ENCODE data around the gene CHRFAM7A. TPM values are rescaled to one million over a fixed set of nuclear protein-coding genes. Genes with fewer than 3 reads are reported as not detected.
"Not testable (repeated sequence)": the region's sequence is repeated elsewhere in the genome, so short reads cannot be mapped to it uniquely, and the experiment has no call there.

The CHRFAM7A gene
- total RNA-seq, 3 donors from 2014 or later (not counting 1 experiment from before 2014, with no cell fraction given) = 11.7 to 32.5 (median 18.3) TPM

- H3K36me3 Mint-ChIP-seq; H3K27ac ChIP-seq (ENCODE audit: low read length); H3K36me3 ChIP-seq (ENCODE audit: control insufficient read depth, insufficient read depth, low read length); H3K4me1 ChIP-seq (ENCODE audit: control insufficient read depth, insufficient read depth, low read length); H3K9me3 Mint-ChIP-seq; intact Hi-C loops (cut with micrococcal nuclease); H3K9me3 ChIP-seq (ENCODE audit: control insufficient read depth, insufficient read depth, low read length); H3K4me3 ChIP-seq (ENCODE audit: low read length); H3K27ac Mint-ChIP-seq; H3K27me3 Mint-ChIP-seq (ENCODE audit: low read depth in 2 of 2); DNase-seq; H3K27me3 ChIP-seq (ENCODE audit: control insufficient read depth, insufficient read depth, low read length); H3K4me1 Mint-ChIP-seq; H3K4me3 Mint-ChIP-seq: not testable (repeated sequence)
- peak in 1 of 3 donors; percentile 24 for ATAC-seq
- 76% methylated on average over 11 of the region's 13 CpGs for WGBS (ENCODE audit: insufficient coverage)
These were observed 67.2 kb downstream of the CHRFAM7A start for GRCh38 chr15:30326145-30326544.

GRCh38 chr15:30321063-30321462, 72.3 kb downstream of the CHRFAM7A start:
- H3K36me3 ChIP-seq (ENCODE audit: control insufficient read depth, insufficient read depth, low read length); intact Hi-C loops (cut with micrococcal nuclease); H3K9me3 ChIP-seq (ENCODE audit: control insufficient read depth, insufficient read depth, low read length); H3K4me1 ChIP-seq (ENCODE audit: control insufficient read depth, insufficient read depth, low read length); H3K36me3 Mint-ChIP-seq; H3K4me3 Mint-ChIP-seq; H3K9me3 Mint-ChIP-seq; H3K27ac Mint-ChIP-seq; DNase-seq; H3K27ac ChIP-seq (ENCODE audit: low read length); H3K27me3 Mint-ChIP-seq (ENCODE audit: low read depth in 2 of 2); H3K4me1 Mint-ChIP-seq; ATAC-seq; H3K4me3 ChIP-seq (ENCODE audit: low read length); H3K27me3 ChIP-seq (ENCODE audit: control insufficient read depth, insufficient read depth, low read length): not testable (repeated sequence)
- WGBS (ENCODE audit: insufficient coverage) = no CpG with 5 or more reads among the region's 5 CpGs

- H3K9me3 Mint-ChIP-seq; H3K27me3 Mint-ChIP-seq (ENCODE audit: low read depth in 2 of 2); H3K36me3 Mint-ChIP-seq; H3K9me3 ChIP-seq (ENCODE audit: control insufficient read depth, insufficient read depth, low read length); intact Hi-C loops (cut with micrococcal nuclease); H3K4me1 ChIP-seq (ENCODE audit: control insufficient read depth, insufficient read depth, low read length); H3K27ac Mint-ChIP-seq; H3K4me3 Mint-ChIP-seq; DNase-seq; ATAC-seq; H3K36me3 ChIP-seq (ENCODE audit: control insufficient read depth, insufficient read depth, low read length); H3K27ac ChIP-seq (ENCODE audit: low read length); H3K27me3 ChIP-seq (ENCODE audit: control insufficient read depth, insufficient read depth, low read length); H3K4me1 Mint-ChIP-seq; H3K4me3 ChIP-seq (ENCODE audit: low read length): not testable (repeated sequence)
- no CpG with 5 or more reads among the region's 3 CpGs for WGBS (ENCODE audit: insufficient coverage)
These were observed 77.6 kb downstream of the CHRFAM7A start for GRCh38 chr15:30315704-30316103.

GRCh38 chr15:30310575-30310974, 82.8 kb downstream of the CHRFAM7A start:
- intact Hi-C loops (cut with micrococcal nuclease); H3K4me1 Mint-ChIP-seq; H3K27me3 Mint-ChIP-seq (ENCODE audit: low read depth in 2 of 2); H3K36me3 Mint-ChIP-seq; H3K4me3 ChIP-seq (ENCODE audit: low read length); H3K9me3 Mint-ChIP-seq; H3K27me3 ChIP-seq (ENCODE audit: control insufficient read depth, insufficient read depth, low read length); H3K27ac Mint-ChIP-seq; H3K9me3 ChIP-seq (ENCODE audit: control insufficient read depth, insufficient read depth, low read length); H3K4me3 Mint-ChIP-seq; H3K4me1 ChIP-seq (ENCODE audit: control insufficient read depth, insufficient read depth, low read length); H3K27ac ChIP-seq (ENCODE audit: low read length); ATAC-seq; H3K36me3 ChIP-seq (ENCODE audit: control insufficient read depth, insufficient read depth, low read length); DNase-seq: not testable (repeated sequence)

Other genes starting within 250 kb of the CHRFAM7A start
- 100 to 1,000 TPM in 1 of 3 donors, 10 to 100 TPM in 2; 40.0 to 126 (median 42.7) TPM for gene GOLGA8R, start 20.7 kb upstream of the CHRFAM7A start, total RNA-seq
- 10 to 100 TPM in 1 of 3 donors, 1 to 10 TPM in 2; 4.1 to 17.3 (median 8.9) TPM for gene GOLGA8Q, start 158.5 kb upstream of the CHRFAM7A start, total RNA-seq
- 1 to 10 TPM; 1.2 to 2.6 (median 2.3) TPM for gene GOLGA8H, start 210.5 kb upstream of the CHRFAM7A start, total RNA-seq